ENCODE data around the gene APBA1. TPM values are rescaled to one million over a fixed set of nuclear protein-coding genes. Genes with fewer than 3 reads are reported as not detected.

The APBA1 gene
- total and polyA plus RNA-seq, 2 of the 8 experiments (the other 6 are each of a cell fraction or from before 2014, with no cell fraction given): 0.36 to 0.60 TPM

GRCh38 chr9:69672596-69673310 lies 582 bp upstream of the APBA1 start (continued):
- no peak for TF ChIP-seq HDAC6 (IDR thresholded peaks at IDR 0.05; ENCODE audit: low read depth, low read length)
- TF ChIP-seq YY1 (IDR thresholded peaks at IDR 0.05; ENCODE audit: low read depth, low read length): no peak
- no peak for TF ChIP-seq POLR2A (IDR thresholded peaks at IDR 0.05; ENCODE audit: control extremely low read depth in 1 of 2, low read depth in 2 of 2, low read length in 2 of 2)
- TF ChIP-seq EP300 (IDR thresholded peaks at IDR 0.05; ENCODE audit: borderline replicate concordance in 1 of 2, low read depth in 2 of 2, low read length in 2 of 2): no peak
- TF ChIP-seq SIRT6 (IDR thresholded peaks at IDR 0.05; ENCODE audit: low read length): no peak
- no peak for TF ChIP-seq CBX8 (IDR thresholded peaks at IDR 0.05; ENCODE audit: borderline replicate concordance, low read depth, low read length)
- TF ChIP-seq POLR2AphosphoS5 (IDR thresholded peaks at IDR 0.05; ENCODE audit: low read depth, low read length): no peak
- TF ChIP-seq RXRA (IDR thresholded peaks at IDR 0.05; ENCODE audit: insufficient read depth, low read depth, low read length): no peak
- no peak for TF ChIP-seq SAP30 (IDR thresholded peaks at IDR 0.05; ENCODE audit: insufficient read depth, insufficient replicate concordance, low read length)
- TF ChIP-seq FOSL1 (IDR thresholded peaks at IDR 0.05; ENCODE audit: insufficient read depth, low read depth, low read length): no peak
- TF ChIP-seq SIN3A (conservative IDR thresholded peaks at IDR 0.05 in 1 of 2, IDR thresholded peaks at IDR 0.05 in 1 of 2; ENCODE audit: low read depth in 1 of 2, low read length in 2 of 2): peak; percentile 35 to 51; a peak in 1 of 4 replicates
- TF ChIP-seq KDM5A (IDR thresholded peaks at IDR 0.05; ENCODE audit: low read length): no peak
- no peak for TF ChIP-seq SP1 (IDR thresholded peaks at IDR 0.05; ENCODE audit: low read depth, low read length)
- no peak for TF ChIP-seq USF2 (IDR thresholded peaks at IDR 0.05; ENCODE audit: low read length)
- TF ChIP-seq KDM4A (IDR thresholded peaks at IDR 0.05; ENCODE audit: low read depth, low read length, severe bottlenecking): peak; percentile 77
- TF ChIP-seq TAF1 (IDR thresholded peaks at IDR 0.05; ENCODE audit: low read depth, low read length): no peak
- TF ChIP-seq CTBP2 (IDR thresholded peaks at IDR 0.05; ENCODE audit: borderline replicate concordance, insufficient read depth, insufficient read length, low read length): peak; percentile 34
- no peak for TF ChIP-seq CHD2 (IDR thresholded peaks at IDR 0.05; ENCODE audit: low read length)
- no peak for TF ChIP-seq CHD1 (IDR thresholded peaks at IDR 0.05; ENCODE audit: low read depth, low read length)
- no peak for TF ChIP-seq JUND (IDR thresholded peaks at IDR 0.05; ENCODE audit: low read length)
- no peak for TF ChIP-seq ZNF274 (IDR thresholded peaks at IDR 0.05; ENCODE audit: borderline replicate concordance, extremely low read depth, low read length)
- no peak for TF ChIP-seq NANOG (IDR thresholded peaks at IDR 0.05; ENCODE audit: insufficient read depth, low read depth, low read length, poor library complexity, severe bottlenecking)
- TF ChIP-seq CBX5 (IDR thresholded peaks at IDR 0.05; ENCODE audit: low read depth, low read length): no peak
- no peak for TF ChIP-seq KDM1A (IDR thresholded peaks at IDR 0.05; ENCODE audit: borderline replicate concordance, low read length)

Measured in H1 (cell line).